HG03103 (cell line): ENCODE results near the gene DKK3.

ENCODE experiments used
- ATAC-seq: cut with Tn5 transposase; IDR thresholded peaks from one replicate; pipeline ENCODE4 v1.9.1; 2021; ENCODE audit warnings: low read depth; ENCODE audit not compliant: unreplicated experiment

The DKK3 gene

GRCh38 chr11:11985016-11985715 lies 23.3 kb downstream of the DKK3 start:
- ATAC-seq: no peak

- ATAC-seq: no peak
Observed at GRCh38 chr11:11984563-11984962, 23.9 kb downstream of the DKK3 start.

- no peak for ATAC-seq
Observed at GRCh38 chr11:11983427-11983826, 25.0 kb downstream of the DKK3 start.

DNA sequence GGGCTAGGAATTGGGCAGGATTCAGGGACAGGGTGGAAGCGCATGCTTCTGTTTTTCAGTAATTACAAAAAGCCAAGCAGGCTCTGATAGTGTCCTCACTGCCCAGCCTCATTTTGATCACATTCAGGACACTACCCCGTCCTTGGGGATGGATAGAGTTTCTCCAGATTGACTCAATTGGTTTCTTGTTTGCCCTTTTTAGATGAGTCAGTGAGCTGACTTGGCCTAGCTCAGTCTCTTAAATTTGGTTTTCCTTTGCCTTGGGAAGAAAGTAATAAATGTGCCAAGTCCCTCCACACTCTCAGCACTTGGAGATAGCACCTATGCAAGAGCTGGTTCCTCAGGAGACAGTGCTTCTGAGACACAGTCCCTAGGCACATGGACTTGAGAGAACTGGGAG lies 25.5 kb downstream of the DKK3 start:
- ATAC-seq: no peak

DNA sequence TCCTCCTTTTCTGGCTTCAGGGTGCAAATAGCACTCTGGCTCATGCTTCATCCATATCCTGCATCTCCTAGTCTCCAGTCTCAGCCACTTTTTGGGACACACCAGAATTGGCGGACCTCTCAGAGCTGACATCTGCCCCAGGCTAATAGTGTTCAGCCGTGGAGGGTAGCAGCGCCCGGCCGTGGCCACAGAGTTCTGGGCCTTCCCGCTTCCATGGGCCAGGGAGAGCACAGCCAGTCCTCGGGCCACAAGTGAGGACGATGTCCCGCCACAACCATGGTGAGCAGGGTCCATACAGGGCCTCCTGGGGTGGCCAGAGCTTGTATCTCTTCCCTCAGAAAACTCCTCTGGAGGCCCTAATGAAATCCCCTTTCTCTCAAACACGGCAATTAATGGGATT lies 26.0 kb downstream of the DKK3 start:
- no peak for ATAC-seq

GRCh38 chr11:11981840-11982239 lies 26.6 kb downstream of the DKK3 start:
- ATAC-seq: no peak

- no peak for ATAC-seq
Observed at GRCh38 chr11:11981364-11981763, 27.1 kb downstream of the DKK3 start.

DNA sequence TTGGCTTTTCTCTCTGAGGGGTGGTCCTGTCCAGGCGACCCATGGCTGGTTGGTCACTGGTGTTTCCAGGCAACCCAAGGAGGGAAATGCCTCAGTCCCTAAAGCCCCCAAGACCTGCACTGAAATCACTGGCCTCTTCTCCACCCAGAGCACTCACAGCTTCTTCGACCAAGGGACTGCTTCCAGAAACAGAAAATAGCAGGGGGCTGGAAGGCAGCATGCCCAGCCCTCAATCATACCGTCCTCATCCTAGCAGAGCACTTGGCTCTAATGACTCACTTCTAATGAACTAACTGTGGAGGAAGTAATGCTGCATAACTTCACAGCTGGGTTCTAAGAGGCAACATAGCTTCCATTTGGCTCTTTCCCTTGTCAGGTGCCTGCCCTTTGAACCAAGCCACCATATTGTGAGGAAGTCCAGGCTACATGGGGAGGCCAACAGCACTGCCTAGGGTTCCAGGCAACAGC lies 27.6 kb downstream of the DKK3 start:
- no peak for ATAC-seq

DNA sequence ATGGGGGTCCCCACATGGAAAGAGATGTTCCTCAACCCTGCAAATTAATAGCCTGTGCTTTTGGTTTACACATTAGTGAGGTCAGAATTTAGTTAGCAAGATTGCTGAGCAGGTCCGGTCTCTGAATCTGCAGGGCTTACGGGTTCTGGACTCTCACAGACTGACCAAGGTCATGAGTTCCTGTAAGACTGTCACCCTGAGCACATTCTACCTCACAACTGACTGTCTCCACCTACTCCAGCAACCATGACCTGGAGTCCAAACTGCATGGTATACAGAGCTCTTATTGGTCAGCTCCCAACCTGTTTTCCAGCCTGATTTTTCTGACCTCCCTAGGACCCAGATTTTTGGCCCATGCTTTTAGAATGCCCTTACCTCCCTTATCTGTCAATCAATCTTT lies 28.2 kb downstream of the DKK3 start:
- ATAC-seq: no peak

DNA sequence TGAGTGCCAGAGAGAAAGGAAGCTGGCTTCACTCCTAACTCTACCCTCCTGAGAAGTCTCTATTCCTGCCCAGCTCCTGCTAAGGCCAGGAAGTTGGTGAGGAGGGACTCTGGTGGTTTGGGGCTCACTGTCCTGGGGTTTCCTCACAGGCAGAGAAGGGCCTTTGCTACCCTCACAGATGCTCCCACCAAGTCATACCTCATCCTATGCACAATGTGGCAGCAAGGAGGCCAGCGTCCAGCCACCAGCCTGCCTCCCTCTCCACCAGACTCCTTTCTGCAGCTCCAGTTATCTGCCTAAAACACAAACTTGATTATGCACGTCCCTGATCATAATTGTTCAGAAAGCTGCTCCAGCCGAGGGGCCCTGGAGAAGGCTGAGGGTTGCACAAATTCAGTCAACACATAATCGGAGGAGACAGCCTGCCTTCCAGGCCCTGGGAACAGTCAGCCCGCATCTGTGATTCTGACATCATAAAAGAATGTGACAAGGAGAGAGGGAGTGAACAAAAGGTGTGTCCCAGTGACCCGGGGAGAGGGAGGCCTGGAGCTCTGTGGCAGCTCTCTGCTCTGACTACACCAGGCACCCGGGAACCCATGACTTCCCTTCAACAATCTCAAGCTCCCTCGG lies 28.8 kb downstream of the DKK3 start:
- no peak for ATAC-seq

DNA sequence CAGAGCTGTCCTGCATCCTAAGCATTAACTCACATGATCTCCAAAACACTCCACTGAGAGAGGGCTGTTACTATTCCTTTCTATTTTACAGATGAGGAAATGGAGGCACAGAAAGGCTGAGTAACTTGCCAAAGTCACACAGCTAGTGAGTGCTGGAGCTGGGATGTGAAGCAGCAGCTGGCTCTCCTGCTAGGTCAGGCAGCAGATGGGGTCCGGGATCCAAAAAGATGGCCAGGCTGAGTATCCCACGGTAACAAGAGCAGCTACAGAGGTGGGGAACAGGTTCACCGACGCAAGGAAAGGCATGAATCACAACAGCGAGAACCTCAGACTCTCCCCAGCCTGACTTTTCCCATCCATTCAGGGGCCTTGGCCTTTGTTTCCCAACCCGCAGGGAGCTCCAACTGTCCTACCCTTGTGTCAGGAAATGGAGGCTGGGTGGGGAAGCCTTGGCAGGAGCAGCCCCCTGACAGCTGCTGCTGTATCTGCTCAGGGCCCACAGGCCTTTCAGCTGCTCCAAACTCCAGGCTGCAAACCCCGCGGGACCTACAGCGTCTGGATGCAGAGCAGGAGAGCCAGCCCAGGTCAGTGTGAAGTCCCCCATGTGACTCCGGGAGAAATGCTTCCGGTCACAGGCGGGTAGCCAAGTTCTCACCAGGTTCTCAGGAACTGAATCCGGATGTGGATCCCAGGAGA lies 29.5 kb downstream of the DKK3 start:
- no peak for ATAC-seq

DNA sequence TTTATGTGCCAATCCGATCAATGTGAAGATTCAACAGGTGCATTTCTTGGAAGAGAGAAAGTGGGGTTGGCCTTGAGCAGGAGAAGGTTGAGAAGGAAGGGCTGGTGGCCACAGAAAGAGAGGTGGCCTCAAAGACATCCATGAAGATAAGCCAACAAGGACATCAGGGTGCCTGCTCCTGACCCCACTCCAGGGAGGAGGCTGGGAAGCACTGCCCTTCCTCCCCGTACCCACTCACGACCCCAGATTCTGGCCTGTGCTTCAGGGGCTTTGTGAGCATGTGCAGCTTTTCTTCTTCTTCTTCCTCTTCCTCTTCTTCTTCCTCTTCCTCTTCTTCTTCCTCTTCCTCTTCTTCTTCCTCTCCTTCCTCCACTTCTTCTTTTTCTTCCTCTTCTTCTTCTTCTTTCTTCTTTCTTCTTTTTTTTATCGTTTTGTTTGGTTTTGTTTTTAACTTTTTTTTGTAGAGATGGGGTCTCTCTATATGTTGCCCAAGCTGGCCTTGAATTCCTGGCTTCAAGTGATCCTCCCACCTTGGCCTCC lies 30.3 kb downstream of the DKK3 start:
- ATAC-seq: no peak

DNA sequence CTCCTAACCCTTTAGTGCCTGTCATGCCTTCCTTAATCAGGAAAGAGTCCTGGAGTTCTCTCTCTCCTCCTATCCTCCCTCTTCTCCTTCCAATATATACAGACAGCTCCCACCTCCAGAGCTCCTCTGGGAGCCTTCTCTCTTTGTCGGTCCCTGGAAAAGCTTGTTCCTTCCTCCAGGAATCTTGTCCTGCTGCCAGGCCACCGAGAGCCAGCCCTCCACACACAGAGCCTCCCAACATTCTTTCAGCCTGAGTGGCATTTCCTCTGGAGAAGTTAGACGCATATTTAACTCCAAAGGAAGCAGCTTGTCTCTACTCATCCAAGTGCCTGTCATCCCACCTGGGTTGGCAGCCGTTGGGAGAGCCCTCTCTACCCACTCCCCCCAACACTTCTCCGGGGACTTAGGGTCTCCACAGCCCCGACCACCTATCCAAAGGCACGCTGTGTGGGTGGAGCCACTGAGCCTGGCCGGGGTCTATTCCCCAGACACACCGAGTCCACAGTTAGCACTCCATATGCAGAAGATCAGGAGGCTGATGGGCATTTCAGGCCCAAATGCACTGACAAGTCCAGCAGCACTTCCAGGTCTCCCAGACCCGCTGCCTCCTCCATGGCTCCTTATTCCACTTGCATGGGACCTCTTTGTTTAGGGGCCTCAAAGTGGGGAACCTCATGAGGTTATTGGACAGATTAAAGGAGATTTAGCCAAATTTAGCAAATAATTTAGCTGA lies 31.1 kb downstream of the DKK3 start:
- ATAC-seq: no peak

DNA sequence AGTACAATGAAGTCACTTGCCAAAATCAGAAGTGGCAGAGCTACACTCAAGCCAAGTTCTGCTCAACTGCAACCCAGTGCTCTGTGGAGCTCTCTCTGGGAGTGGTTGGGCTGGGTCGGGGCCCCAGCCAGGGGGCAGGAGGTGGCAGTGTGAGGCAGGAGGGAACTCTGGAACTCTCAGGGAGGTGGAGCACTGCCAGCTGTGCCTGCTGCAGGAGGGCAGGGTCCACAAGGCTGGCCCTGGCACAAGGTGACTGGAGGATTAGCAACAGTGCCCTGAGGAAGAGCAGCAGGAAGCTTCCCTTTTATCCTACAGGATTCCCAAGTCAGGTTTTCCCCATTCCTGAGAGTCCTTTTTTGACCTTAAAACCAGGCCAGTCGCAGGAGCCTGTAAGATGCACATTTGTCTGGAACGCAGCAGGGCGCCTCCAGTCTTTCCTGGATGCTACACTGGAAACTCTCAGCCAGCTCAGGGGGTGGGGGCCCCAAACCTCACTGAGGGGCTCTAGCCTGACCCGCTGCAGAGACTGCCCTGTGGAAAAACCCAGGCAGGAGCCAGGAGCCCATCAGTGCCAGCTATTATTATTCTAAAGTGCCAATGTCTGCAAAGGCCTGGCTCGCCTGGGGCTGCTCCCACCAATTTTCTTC lies 31.8 kb downstream of the DKK3 start:
- no peak for ATAC-seq

DNA sequence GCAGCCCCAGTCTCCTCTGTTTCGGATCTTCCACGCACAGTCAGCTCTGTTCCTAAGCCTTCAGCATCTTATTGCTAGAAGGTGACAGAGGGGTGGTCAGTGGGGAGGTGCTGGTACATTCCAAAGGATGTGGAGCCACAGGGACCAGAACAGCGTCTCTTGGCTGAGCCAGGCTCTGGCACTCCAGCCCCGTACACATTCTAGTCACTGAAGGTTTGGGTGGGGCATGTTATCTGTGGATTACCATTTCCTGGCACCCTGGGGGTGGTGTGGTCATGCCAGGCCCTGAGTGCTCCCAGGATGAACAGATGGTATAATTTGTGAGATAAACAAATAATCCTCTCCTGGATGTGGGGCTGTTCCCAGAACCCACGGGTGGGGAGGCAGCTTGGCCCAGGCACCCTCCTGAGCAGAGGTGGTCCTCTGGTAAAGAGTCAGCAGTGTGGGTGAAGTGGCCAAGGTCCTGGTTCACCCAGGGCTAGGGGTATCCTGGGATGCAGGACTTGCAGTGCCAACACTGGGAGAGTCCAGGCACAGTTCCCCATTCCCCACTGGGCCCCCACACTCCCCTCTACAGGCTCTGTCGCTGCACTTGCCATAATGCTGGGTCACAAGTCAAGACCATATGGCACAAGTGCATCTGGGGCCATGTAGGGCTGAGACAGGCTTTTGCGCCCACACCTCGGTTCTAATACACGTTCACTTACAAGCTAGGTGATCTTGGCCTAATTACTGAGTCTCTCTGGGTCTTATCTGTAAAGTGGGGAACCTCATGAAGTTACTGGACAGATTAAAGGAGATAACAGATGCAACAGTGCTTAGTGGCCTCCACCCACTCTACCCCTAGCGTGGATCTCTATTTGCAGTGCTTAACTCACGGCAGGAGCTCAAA lies 33.0 kb downstream of the DKK3 start:
- no peak for ATAC-seq

DNA sequence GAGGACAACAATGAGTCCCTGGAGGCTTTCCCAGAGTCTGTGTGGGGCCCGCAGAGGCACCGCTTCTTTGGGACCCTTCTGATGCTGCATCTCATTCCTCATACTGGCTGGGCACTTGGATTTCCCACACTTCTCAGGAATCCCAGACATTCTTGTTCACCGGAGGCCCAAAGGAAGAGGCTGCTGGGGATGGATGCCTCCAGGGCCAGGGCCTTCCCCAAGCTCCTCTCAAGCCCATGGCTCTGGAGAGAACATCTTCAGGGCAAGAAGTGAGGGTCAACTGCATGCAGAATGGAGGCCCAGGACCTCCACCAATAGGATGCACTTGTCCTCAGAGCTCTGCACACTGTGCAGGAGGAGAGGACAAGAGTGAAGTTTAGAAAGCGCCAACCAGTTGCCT lies 34.6 kb downstream of the DKK3 start:
- ATAC-seq: no peak

- ATAC-seq: no peak
Observed at GRCh38 chr11:11973361-11973800, 35.0 kb downstream of the DKK3 start.

- no peak for ATAC-seq
Observed at GRCh38 chr11:11972730-11973341, 35.6 kb downstream of the DKK3 start.
